NCI-H1694 (cell line): ENCODE measurements around the gene PCNX1.

Experiments
- DNase-seq: peaks from one replicate; lab custom pipeline; 2025; lab: John Stamatoyannopoulos, UW

The PCNX1 gene

GRCh38 chr14:71163050-71163841 is 256.0 kb downstream of the PCNX1 start:
- no peak for DNase-seq

- DNase-seq: no peak
Observed at GRCh38 chr14:71163842-71164629, 256.8 kb downstream of the PCNX1 start.
